HCT116 (cell line): ENCODE measurements around the gene PIGO. TPM values are rescaled to one million over a fixed set of nuclear protein-coding genes. Genes with fewer than 3 reads are reported as not detected.
A peak's percentile ranks its signal among the peaks of the same experiment; 100 is the strongest.

ENCODE experiments used
- ATAC-seq: fragments of 200-7000 bp; cut with Tn5 transposase; 2 replicates; pipeline ENCODE4 v1.9.1; 2020; ENCODE audit warnings: mild to moderate bottlenecking, moderate library complexity
- Bru-seq: library from RNA; stranded (reverse); fragments of 400-500 nt; gene quantifications from one replicate; lab custom pipeline; 2021; lab: Mats Ljungman, UMichigan
- BruChase-seq, 2 experiments: library from RNA; stranded (reverse); fragments of 400-500 nt; gene quantifications; one replicate each; lab custom pipeline; 2021; lab: Mats Ljungman, UMichigan
- BruUV-seq: library from RNA; stranded (reverse); fragments of 400-500 nt; replicated peaks from 2 replicates; lab custom pipeline; 2021; lab: Mats Ljungman, UMichigan
- CTCF ChIA-PET: fragments of 300-600 bp; sonication (Branson Sonifier 250); formaldehyde crosslinking; loops from one replicate; lab custom pipeline; 2021; ENCODE audit warnings: antibody characterized with exemption; lab: Charles Lee
- POLR2A ChIA-PET: fragments of 300-600, 350-600 bp; sonication (Branson Sonifier 250); formaldehyde crosslinking; loops from one replicate; lab custom pipeline; 2021; ENCODE audit warnings: antibody characterized with exemption; lab: Charles Lee
- RAD21 ChIA-PET, 2 experiments: fragments of 300-600 bp; sonication (Branson Sonifier 250); formaldehyde crosslinking; loops; one replicate each; lab custom pipeline; 2023; ENCODE audit warnings: low total read pairs in 2 of 2; ENCODE audit not compliant: uncharacterized antibody in 2 of 2, unreplicated experiment in 2 of 2, low non-redundant PET in 1 of 2; lab: Charles Lee
- DNase-seq: peaks from one replicate; pipeline ENCODE4 v3.0.0-alpha.2; 2010; ENCODE audit warnings: low read depth, low spot score
- H2AFZ ChIP-seq: fragments of 200-600 bp; shearing (Covaris generic), sonication (generic); 2 replicates; pipeline ENCODE4 v1.6.1; 2017; ENCODE audit warnings: low read depth, mixed run types, mixed read lengths, antibody characterized with exemption, low read length; ENCODE audit not compliant: poor library complexity, severe bottlenecking
- H3K27ac ChIP-seq: 2 replicates; pipeline ENCODE4 v1.5.1; 2012; ENCODE audit warnings: low read depth, low read length
- H3K27me3 ChIP-seq: fragments of 200-600 bp; sonication (generic); 2 replicates; pipeline ENCODE4 v1.6.1; 2016; ENCODE audit warnings: mixed run types, low read length, mixed read lengths; ENCODE audit not compliant: insufficient read depth
- H3K36me3 ChIP-seq, 2 experiments: fragments of 200-500 bp in 1 of 2; fragments of 200-600 bp in 1 of 2; sonication (Bioruptor generic) in 1 of 2; sonication (generic) in 1 of 2; 2 replicates each; pipeline versions ENCODE4 v1.5.1 to v1.6.1; 2014 to 2016; ENCODE audit warnings: low read length in 2 of 2, inconsistent platforms in 1 of 2, mixed read lengths in 1 of 2, mixed run types in 1 of 2; ENCODE audit not compliant: insufficient read depth in 2 of 2, control insufficient read depth in 1 of 2
- H3K4me1 ChIP-seq, 2 experiments: fragments of 200-600 bp in 1 of 2; sonication (generic) in 1 of 2; 2 replicates each; pipeline versions ENCODE4 v1.5.1 to v1.6.1; 2012 to 2017; ENCODE audit warnings: low read length in 2 of 2, inconsistent platforms in 1 of 2, mild to moderate bottlenecking in 1 of 2, mixed read lengths in 1 of 2, mixed run types in 1 of 2, moderate library complexity in 1 of 2; ENCODE audit not compliant: insufficient read depth in 2 of 2, control insufficient read depth in 1 of 2
- H3K4me2 ChIP-seq: fragments of 200-600 bp; sonication (generic); 2 replicates; pipeline ENCODE4 v1.6.1; 2017; ENCODE audit warnings: mixed run types, low read length, mixed read lengths
- H3K4me3 ChIP-seq, 2 experiments: fragments of 200-600 bp in 1 of 2; sonication (generic) in 1 of 2; replicated peaks in 1 of 2; 2 replicates each; pipeline ENCODE4 v1.5.1; 2011 to 2016; ENCODE audit warnings: low read length in 2 of 2, control low read depth in 1 of 2, low read depth in 1 of 2, mild to moderate bottlenecking in 1 of 2, mixed read lengths in 1 of 2, mixed run types in 1 of 2
- H3K79me2 ChIP-seq: fragments of 200-600 bp; sonication (generic); 2 replicates; pipeline ENCODE4 v1.6.1; 2017; ENCODE audit warnings: mild to moderate bottlenecking, mixed run types, low read length, moderate library complexity, mixed read lengths; ENCODE audit not compliant: insufficient read depth
- H3K9ac ChIP-seq: fragments of 200-600 bp; sonication (generic); 2 replicates; pipeline ENCODE4 v1.6.1; 2016; ENCODE audit warnings: low read length, mixed read lengths
- H3K9me2 ChIP-seq: fragments of 200-600 bp; sonication (generic), shearing (Covaris generic); 2 replicates; pipeline ENCODE4 v1.6.1; 2017; ENCODE audit warnings: mixed run types, mild to moderate bottlenecking, moderate library complexity; ENCODE audit not compliant: insufficient read depth
- H3K9me3 ChIP-seq, 2 experiments: fragments of 200-500 bp in 1 of 2; fragments of 200-600 bp in 1 of 2; sonication (Bioruptor generic) in 1 of 2; sonication (generic) in 1 of 2; 2 replicates each; pipeline ENCODE4 v1.6.1; 2014 to 2017; ENCODE audit warnings: low read length in 2 of 2, mixed read lengths in 2 of 2, inconsistent platforms in 1 of 2, low read depth in 1 of 2, mild to moderate bottlenecking in 1 of 2, mixed run types in 1 of 2, moderate library complexity in 1 of 2; ENCODE audit not compliant: control insufficient read depth in 1 of 2, insufficient read depth in 1 of 2
- H4K20me1 ChIP-seq: fragments of 200-600 bp; sonication (generic), shearing (Covaris generic); 2 replicates; pipeline ENCODE4 v1.6.1; 2017; ENCODE audit warnings: mixed run types, mild to moderate bottlenecking, moderate library complexity; ENCODE audit not compliant: insufficient read depth
- ATF3 ChIP-seq: IDR thresholded peaks from 2 replicates; pipeline ENCODE4 v1.6.1; 2012
- CBX3 ChIP-seq: IDR thresholded peaks from 2 replicates; pipeline ENCODE4 v1.6.1; 2012; ENCODE audit warnings: low read depth
- CTCF ChIP-seq, 3 experiments: fragments of 200-600 bp in 1 of 3; sonication (generic) in 1 of 3; IDR thresholded peaks in 2 of 3; conservative IDR thresholded peaks in 1 of 3; 2 replicates each; pipeline ENCODE4 v1.5.1; 2012 to 2017; ENCODE audit warnings: low read depth in 2 of 3, low read length in 2 of 3, antibody characterized with exemption in 1 of 3, borderline replicate concordance in 1 of 3, control low read depth in 1 of 3, mild to moderate bottlenecking in 1 of 3, mixed read lengths in 1 of 3, mixed run types in 1 of 3, moderate library complexity in 1 of 3; ENCODE audit not compliant: insufficient read depth in 1 of 3
- JUND ChIP-seq: IDR thresholded peaks from 2 replicates; pipeline ENCODE4 v1.6.1; 2012
- POLR2AphosphoS5 ChIP-seq: IDR thresholded peaks from 2 replicates; pipeline ENCODE4 v1.6.1; 2011; ENCODE audit warnings: mild to moderate bottlenecking, low read depth, low read length, moderate library complexity
- SIN3A ChIP-seq: IDR thresholded peaks from 2 replicates; pipeline ENCODE4 v1.6.1; 2012; ENCODE audit warnings: low read depth
- SRF ChIP-seq: IDR thresholded peaks from 2 replicates; pipeline ENCODE4 v1.6.1; 2012; ENCODE audit warnings: low read depth
- TCF7L2 ChIP-seq: IDR thresholded peaks from 2 replicates; pipeline ENCODE4 v1.7.0; 2011; ENCODE audit warnings: borderline replicate concordance, inconsistent platforms; ENCODE audit not compliant: insufficient read depth, insufficient read length; ENCODE audit errors: extremely low read depth
- YY1 ChIP-seq: IDR thresholded peaks from 2 replicates; pipeline ENCODE4 v1.6.1; 2011; ENCODE audit warnings: low read length, low read depth, moderate library complexity, mild to moderate bottlenecking; ENCODE audit not compliant: insufficient replicate concordance; ENCODE audit errors: extremely low read depth
- ZBTB33 ChIP-seq: IDR thresholded peaks from 2 replicates; pipeline ENCODE4 v1.6.1; 2011; ENCODE audit warnings: mild to moderate bottlenecking, low read length, moderate library complexity; ENCODE audit not compliant: insufficient replicate concordance; ENCODE audit errors: extremely low read depth
- ZFX ChIP-seq: fragments of 450-650 bp; IDR thresholded peaks from 2 replicates; pipeline ENCODE4 v1.6.1; 2017
- ZNF274 ChIP-seq: fragments of 200-500 bp; sonication (Bioruptor generic); IDR thresholded peaks from 2 replicates; pipeline ENCODE4 v1.6.1; 2014; ENCODE audit warnings: mild to moderate bottlenecking, low read depth, low read length, inconsistent platforms
- intact Hi-C: fragments of 100-400 bp; cut with micrococcal nuclease; formaldehyde crosslinking; loops from 2 replicates; pipeline ENCODE4 v1.10.0; 2022
- long read RNA-seq: library from polyadenylated mRNA; unstranded; transcript quantifications from one replicate; pipeline ENCODE4 v2.0.0, GENCODE V29; 2021; ENCODE audit not compliant: unreplicated experiment
- polyA plus RNA-seq: library from polyadenylated mRNA; unstranded; fragments of >200 nt; gene quantifications from 2 replicates; pipeline ENCODE4 v1.2.1, GENCODE V29; 2012; ENCODE audit warnings: missing spikeins
- total RNA-seq: library from RNA; stranded (reverse); gene quantifications from one replicate; pipeline ENCODE4 v1.2.1, GENCODE V29; 2021; ENCODE audit not compliant: unreplicated experiment

The PIGO gene
- total RNA-seq, result 24.0 TPM
- polyA plus RNA-seq, result 19.8 and 22.1 TPM in 2 replicates
- Bru-seq, nascent RNA, result percentile 85 among the genes with signal in this experiment
- percentile 90 among the genes with signal in this experiment for BruChase-seq, experiment 1, labeled RNA remaining after a 6-hour chase
- percentile 85 among the genes with signal in this experiment for BruChase-seq, experiment 2, labeled RNA remaining after a 2-hour chase
- long read RNA-seq, partial matches to known transcripts, result 35 of 71 reads
- long read RNA-seq, other reads (novel, unspliced or antisense), result 32 of 71 reads

- intact Hi-C loops, result loop anchor here (1.0 to 5.0 kb wide), 4 partner anchors 104 to 381 kb away; no protein-coding TSS in a partner anchor
- TF ChIP-seq ATF3, result no peak
- peak; percentile 98 for TF ChIP-seq ZFX
- no peak for TF ChIP-seq TCF7L2
- TF ChIP-seq SRF, result no peak
- no peak for TF ChIP-seq JUND
- TF ChIP-seq ZBTB33, result peak; percentile 54
- TF ChIP-seq ZNF274, result no peak
- no peak for TF ChIP-seq SIN3A
- no peak for TF ChIP-seq CBX3
- TF ChIP-seq YY1, result peak; percentile 84
- TF ChIP-seq CTCF (IDR thresholded peaks at IDR 0.05 in 2 of 3, conservative IDR thresholded peaks at IDR 0.05 in 1 of 3; ENCODE audit: borderline replicate concordance in 1 of 3, insufficient read depth in 1 of 3, low read depth in 2 of 3, low read length in 2 of 3), result peak in 2 of 3 experiments; percentile 59 to 78; a peak in 4 of 6 replicates
- peak; percentile 83; the same call in 1 of the 2 replicates for TF ChIP-seq POLR2AphosphoS5
- TF ChIP-seq, all 23 proteins: peak for 5
Measured at GRCh38 chr9:35096035-35096849, at the start of gene PIGO. Gene PIGO (minus strand): TSS chr9:35096591. CDS start chr9:35095565, 1,026 bp downstream.

More at GRCh38 chr9:35096035-35096849, at the start of gene PIGO:
- TSS peak; percentile 66 for BruUV-seq
- H3K9me2 ChIP-seq, result no peaks in the 10 kb centered on the region
- H3K4me1 ChIP-seq, result peaks cover 5 to 19% of the 10 kb centered on the region in 2 experiments; a peak in 3 of 4 replicates
- CTCF ChIA-PET, result interaction anchor here (0.9 to 2.9 kb wide), 6 partner anchors 15 to 197 kb away, joined by 3 to 20 read pairs (median 4); partner anchors contain the start of genes ATOSB, FANCG and VCP
- peak within 1 kb of the TSS; percentile 96 for H3K4me2 ChIP-seq
- peaks cover 13 to 25% of the 10 kb centered on the region in 2 experiments for H3K36me3 ChIP-seq
- H3K9ac ChIP-seq, result peak within 1 kb of the TSS; percentile 96
- RAD21 ChIA-PET, result interaction anchor here in 1 of 2 experiments (0.6 kb wide), 1 partner anchor 16 kb away, joined by 5 read pairs; the partner anchor contains the start of gene FANCG
- H3K9me3 ChIP-seq, result no peaks in the 10 kb centered on the region
- H3K27ac ChIP-seq, result peak within 1 kb of the TSS; percentile 92
- ATAC-seq, result peak; percentile 90
- POLR2A ChIA-PET, result interaction anchor here (0.8 to 1.1 kb wide), 4 partner anchors 15 to 19 kb away, joined by 3 to 6 read pairs (median 4); partner anchors contain the start of genes ATOSB and FANCG
- DNase-seq, result peak; percentile 81
- no peaks in the 10 kb centered on the region for H4K20me1 ChIP-seq
- peaks cover 20% of the 10 kb centered on the region for H3K79me2 ChIP-seq
- H2AFZ ChIP-seq, result no peak within 1 kb of the TSS
- no peaks in the 10 kb centered on the region for H3K27me3 ChIP-seq
- peak within 1 kb of the TSS; percentile 57 to 92 for H3K4me3 ChIP-seq
